GM21723 (cell line): Measurements from ENCODE around the gene ASIC2.

Source experiments
- ATAC-seq: cut with Tn5 transposase; IDR thresholded peaks from one replicate; pipeline ENCODE4 v1.9.1; 2021; ENCODE audit warnings: mild to moderate bottlenecking, moderate library complexity; ENCODE audit not compliant: unreplicated experiment

ASIC2 gene

DNA sequence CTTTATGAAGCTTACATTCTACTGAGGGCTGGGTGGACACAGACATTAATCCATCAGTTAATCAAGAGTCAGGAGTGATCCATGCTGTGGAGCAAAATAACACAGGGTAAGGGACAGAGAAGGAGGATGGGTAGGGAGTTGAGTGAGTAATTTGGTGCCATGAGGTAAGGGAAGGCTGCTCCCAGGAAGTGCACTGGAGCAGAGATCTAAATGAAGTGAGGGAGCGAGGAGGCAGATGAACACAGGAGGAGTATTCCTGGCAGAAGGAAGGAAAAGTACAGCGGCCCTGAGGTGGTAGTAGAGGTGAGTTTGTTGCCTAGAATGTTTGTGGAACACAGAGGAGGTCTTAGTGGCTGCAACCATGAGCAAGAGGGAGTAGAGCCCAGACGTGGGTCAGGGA is 34.8 kb downstream of the ASIC2 start:
- ATAC-seq = no peak

DNA sequence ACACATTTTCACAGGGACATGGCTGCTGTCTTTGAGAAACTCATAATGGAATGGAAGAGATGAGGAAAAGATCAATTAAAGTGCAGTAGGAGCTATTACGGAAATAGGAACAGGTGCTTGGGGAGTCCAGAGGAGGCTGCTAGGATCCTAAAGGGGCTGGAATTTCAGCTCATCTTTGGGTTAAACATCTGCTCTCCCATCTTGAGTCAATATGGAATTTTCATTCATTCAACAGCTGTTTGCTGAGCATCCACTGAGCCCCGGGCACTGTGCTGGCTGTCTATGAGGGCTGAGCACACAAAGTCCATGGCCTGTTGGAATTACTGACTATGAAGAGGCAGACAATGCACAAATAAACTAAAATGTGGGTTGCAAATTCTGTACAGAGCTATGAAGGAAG is 47.9 kb downstream of the ASIC2 start:
- no peak for ATAC-seq

DNA sequence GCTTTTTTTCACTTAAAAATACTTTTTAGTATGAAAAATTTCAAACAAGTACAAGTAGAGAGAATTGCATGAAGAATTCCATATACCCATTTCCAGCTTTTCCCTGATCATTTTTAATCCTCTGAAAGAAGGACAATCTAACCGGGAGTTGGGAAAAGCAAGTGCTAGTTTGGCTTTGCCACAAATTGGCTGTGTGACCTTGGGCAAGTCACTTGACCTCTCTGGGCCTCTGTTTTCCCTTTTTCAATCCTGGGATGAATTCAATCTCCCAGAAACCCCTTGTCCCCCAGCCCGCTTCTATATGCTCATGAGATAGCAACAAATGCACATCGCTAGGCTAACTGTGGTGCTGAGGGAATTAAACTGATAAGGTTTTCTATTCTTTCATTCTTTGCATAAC is 49.4 kb downstream of the ASIC2 start:
- no peak for ATAC-seq

DNA sequence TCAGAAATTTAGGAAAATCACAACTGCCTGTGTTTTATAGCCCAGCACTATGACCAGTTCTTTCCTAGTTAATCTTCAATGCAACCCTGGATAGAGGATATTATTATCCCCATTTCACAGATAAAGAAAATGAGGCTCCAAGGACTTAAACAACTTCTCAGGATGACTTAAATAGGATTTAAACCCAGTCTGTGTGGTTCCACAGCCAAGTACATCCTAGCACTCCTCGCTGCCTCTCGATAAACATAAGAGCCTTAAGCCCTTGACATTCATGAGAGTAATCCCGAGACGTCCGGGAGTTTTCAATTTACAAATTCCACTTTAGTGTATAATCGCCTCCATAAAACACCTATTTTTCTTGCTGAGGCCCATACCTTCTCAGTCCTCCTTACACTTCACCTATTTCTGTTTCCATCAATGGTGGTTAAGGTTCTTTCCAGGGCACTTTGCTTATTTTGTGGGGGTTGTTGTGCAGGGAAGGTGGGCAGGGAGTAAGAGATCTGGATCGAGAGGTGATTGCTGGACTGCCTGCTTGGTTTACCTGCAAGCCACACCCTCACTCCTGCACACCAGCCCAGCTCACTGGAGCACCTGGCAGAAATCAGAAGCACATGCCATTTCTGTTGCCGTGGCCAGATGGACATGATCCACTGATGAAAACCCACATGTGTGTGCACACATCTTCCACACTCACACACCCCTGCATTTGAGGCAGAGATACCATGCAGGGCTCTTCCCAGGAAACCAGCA is 50.5 kb downstream of the ASIC2 start:
- no peak for ATAC-seq

DNA sequence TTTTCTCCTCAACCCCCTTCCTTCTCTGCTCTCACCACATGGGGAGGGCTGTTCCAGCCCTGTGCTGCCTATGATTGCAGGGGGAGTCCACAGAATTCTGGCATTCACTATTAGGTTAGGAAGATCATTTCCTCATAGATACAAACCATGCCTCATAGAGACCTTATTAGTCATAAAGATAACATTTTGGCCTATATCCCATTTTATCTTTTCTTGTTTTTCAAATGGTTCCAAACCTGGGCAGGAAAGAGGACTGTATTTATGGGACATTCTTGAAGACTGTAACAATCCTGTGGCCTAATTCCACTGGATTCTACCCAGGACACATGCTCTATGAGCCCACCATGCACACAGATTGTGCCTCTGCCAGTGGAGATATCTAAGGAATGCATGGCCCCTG is 51.7 kb downstream of the ASIC2 start:
- no peak for ATAC-seq

DNA sequence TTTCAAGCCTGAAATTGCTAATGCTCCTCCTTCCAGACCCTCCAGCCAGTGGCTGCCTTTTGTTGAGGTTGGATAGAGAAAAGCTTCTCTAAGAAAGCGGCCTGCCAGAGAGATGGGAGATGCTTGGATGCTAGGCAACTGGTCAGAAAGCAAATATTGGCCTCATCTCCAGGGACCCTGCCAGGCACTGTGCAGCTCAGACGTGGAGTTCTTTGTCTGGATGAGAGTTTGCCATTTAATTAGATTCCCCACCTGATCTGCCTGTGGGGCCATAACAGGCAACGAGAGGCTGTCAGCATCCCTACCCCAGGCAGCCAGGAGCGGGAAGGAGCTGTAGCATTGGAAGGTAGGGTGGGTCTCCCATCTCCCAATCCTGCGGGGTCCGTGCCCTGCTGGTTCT is 52.7 kb downstream of the ASIC2 start:
- ATAC-seq = no peak

DNA sequence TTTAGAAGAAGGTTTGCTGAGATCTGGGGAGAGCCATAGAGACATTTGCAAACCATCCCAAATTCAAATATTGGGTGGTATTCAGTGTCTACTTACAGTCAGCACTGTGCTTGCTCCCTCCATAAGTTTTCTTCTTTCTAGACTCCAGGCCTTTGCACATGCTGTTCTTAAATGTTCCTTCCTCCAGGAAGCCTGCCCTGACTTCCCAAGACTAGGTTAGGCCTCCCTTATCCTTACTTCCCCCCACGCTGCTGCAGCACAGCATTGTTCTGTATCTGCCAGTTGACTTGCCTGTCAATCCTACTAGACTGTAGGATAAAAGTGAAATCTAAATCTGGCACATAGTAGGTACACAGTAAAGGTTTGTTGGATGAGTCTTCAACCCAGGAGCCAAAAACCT is 53.4 kb downstream of the ASIC2 start:
- no peak for ATAC-seq

DNA sequence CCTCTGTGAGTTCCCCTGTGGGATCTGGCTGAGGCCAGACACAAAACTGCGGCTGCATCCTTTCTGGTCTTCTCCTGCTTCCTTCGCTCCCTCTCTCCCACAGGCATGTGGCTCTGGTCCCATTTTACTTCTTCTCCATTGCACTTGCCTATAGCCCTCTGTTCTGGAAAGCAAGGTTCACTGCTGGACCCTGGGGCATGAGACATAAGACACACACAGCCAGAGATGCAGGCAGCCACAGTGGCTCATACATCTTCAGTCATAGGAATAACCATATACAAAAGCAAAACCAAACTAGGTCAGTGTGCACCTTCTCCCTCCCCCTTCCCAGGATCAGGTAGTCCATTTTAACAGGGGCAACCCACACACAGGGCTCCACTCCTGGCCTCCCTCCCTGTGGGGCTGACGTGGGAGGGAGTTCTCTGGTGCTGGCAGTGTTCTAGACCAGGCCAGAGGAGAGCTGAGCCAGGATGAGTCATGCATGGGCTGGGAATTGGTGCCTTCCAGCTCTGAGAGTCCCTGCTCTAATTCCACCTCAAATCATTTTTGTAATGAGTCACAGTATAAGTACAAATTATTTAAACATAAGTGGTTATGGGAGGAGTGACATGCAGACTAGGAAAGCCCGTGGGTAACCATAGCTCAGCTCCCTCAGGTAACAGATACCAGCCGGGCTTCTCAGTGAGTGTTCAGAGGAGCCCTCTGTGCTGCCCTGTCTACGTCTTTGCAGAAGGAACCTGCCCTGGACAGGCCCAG is 58.0 kb downstream of the ASIC2 start:
- ATAC-seq = no peak

DNA sequence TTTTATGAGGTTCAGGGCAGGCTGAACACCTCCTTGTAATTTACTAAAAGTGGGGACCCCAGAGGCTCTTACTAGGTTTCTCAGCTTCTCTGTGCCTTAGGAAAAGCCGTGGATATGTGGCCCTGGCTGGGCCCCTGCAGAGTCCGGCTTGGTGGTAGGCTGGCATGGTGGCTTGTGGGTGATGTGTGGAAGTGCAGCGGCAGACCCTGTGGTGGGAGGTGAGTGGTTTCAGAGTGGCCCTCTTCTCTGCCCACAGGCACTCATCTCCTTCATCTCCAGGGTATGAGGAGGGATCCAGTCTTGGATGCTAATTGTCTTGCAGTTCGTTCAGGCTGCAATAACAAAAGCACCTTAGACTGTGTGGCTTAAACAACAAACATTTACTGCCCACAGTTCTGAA is 58.9 kb downstream of the ASIC2 start:
- ATAC-seq = no peak

DNA sequence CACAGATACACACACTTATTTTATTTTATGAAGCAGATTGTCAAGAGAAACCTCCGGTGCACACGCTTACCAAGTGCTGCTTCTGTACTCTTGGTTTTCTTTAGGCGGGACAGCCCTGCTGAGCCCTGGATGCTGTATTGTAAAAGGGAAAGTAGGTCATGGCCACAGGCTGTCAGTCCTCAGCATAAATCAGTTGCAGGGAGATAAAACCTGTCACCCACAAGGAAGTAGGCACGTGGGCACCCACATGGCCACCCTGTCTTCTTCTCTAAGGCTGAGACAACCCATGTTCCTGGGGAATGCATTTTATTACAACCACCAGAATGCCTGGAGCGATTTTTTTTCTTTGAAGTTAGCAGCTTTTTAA is 59.3 kb downstream of the ASIC2 start:
- no peak for ATAC-seq

DNA sequence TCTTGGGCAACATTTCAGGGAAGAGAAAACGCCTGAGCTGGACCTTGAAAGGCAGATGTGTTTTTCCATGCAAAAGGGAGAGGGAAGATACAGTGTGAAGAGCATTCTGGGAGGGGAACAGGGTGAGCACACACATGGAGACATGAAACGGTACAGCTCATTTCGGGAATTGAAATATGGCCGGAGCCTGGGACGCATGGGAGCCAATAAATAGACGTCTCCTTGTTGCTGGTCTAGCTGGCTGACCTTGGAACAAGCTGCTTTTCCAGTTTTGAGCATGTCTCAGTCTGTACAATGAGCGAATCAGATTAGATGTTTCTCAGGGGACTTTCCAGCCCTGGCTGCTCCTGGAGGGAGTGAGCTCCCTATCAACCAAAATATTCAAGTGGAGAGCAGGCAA is 63.6 kb downstream of the ASIC2 start:
- no peak for ATAC-seq

DNA sequence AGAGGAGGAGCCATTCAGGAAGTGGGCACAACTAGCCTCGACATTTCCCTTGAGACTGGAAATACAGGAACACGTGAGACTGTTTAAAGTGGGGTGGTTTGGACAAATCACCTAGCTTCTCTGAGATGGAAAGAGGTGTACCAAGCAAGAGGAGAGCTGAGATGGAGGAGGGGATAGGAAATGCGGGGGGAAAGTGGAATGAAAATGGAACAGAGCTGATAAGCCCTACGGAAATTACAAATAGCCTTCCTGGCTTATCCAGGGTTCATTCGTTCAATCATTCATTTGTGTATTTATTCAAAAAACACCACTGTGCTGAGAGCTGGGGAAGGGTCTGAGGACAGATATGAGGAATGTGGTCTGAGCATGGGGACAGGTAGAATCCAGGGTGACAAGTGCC is 64.1 kb downstream of the ASIC2 start:
- no peak for ATAC-seq

DNA sequence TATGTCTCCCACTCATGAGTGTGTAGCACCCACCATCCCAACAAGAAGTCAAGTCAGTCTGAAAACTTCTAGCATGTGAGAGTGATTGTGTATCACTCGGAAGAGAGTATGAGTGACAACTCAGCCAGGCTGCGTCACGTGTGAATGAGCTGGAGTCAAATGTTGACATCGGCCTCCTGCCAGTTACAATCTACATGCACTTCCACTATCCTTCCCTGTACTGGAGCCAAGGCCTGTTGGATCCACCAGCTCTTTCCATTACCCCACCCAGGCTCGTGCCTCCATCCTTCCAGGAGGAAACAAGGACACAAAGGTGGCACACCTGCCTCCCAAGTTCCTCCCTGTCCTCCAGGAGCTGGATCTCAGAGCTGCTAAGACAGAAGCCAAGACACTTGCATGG is 64.5 kb downstream of the ASIC2 start:
- no peak for ATAC-seq

DNA sequence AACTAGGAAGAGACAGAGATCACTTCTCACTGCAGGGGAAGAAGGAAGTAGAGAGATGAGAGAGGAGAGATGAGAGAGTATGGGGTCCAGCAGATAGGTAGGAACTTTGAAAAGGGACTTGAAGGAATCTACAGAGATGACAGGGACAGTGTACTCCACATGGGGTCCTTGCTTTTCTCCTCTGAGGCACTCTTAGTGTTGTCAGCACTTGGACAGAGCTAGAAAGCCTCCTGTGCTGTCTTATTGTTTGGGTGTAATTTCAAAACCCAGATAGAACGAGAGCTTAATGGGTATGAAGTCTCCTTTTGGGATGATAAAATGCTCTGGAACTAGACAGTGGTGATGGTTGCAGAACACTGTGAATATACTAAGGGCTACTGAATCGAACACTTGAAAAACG is 65.2 kb downstream of the ASIC2 start:
- ATAC-seq = no peak

DNA sequence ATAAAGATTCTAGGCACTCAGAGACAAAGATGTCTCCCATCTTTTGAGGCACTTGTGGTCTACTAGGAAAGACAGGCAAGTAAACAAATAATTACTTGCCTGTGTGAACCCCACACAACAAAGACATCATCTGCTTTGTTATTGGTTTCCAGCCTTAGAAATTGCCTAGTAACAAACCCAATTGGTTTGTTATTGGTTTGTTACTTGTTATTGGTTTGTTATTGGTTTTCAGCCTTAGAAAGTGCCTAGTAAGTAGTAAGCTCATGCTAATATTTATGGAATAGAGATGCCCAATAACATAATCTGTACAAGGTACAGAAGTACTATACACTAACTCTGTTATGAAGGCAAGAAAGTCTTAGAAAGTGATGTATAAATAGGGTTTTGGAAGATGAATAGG is 67.1 kb downstream of the ASIC2 start:
- no peak for ATAC-seq

DNA sequence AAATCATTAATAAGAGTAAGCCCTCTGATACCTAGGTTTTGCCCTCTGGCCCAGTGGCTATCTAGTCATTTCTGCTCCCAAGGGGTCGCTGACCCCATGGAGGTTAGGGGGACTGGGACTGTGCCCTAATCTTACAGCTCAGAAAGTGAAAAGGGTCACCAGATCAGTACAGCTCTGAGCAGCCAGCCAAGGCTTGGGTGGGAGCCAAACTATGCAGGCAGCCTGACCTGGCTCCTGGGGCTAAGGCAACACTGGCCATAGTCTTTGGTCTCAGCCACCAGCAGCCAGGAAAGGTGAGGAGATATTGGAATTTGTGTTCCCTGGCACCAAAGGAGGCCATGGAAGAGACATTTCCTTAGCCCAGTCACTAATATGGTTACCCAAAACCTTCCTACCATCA is 67.6 kb downstream of the ASIC2 start:
- ATAC-seq = no peak

DNA sequence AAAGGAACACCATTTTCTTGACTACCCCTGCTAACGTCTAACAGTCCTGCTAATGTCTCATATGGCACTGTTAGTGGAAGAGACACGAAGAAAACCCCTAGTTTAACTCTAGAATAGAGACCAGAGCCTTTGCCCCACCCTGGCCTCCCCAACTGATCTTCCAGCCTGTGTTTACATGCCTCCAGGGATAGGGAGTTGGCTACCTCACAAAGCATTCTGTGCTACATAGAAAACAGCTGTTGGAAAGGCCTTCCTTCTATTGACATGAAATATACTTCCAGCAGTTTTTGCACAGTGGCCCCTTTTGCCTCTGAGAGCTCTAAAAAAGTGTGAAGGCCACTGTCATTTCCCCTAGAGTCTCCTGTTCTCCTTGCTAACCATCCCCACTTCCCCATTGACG is 73.1 kb downstream of the ASIC2 start:
- no peak for ATAC-seq

DNA sequence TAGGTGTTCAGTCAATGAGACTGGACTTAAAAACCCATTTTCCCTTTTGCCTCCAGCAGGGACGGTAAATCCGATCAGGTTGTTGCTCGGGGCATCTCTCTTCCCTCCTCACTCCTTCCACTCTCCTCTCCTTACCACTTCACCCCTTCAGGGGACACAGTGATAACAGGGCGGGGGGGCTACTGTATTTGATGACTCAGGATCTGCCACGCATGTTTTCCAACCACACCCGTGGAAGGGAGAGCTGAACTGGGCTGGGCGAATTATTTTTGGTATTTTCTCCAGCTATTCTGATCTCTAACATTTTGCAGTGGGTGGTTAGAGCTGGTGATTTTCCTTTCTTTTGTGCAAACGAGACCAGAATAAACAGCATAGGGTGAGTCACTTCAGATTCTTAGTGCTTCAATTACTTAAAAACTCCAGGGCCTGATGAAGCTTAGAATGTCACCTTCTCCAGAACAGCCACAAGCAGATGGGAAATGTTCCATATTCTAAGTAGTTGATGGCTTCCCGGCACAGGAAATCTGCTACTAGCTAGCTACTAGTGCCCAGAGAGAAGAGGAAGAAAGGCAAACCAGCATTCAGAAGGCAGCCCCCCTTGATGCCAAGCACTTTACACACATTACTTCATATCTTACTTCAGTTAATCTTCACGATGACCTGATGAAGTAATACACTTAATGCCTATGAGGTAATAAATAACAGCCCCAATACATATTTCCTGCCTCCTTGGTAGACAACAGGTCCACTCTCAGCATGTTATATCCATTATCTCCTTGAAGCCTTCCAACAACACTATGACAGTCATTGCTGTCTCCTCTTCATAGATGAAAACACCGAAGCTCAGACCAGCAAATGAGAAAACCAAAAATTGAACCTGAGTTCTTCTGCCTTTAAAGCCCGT is 74.1 kb downstream of the ASIC2 start:
- ATAC-seq = no peak

DNA sequence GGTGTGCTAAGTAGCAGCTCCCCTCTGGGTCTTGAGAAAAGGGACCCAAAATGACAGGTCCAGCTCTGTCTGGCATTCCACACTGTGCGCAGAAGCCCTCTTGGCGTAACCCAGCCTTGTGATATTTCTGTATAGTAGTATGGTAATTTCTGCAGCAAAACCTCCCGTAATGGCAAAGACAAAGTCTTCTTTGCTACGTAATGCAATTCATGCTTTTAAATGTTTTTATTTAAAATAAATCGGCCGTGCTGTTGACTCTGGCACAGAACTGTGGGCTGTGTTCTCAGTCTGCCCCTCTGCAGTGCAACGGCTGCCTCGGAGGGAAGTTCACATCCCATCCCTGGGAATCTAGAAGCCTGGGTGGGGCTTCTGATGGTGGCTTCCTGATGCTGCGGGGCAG is 75.2 kb downstream of the ASIC2 start:
- no peak for ATAC-seq

DNA sequence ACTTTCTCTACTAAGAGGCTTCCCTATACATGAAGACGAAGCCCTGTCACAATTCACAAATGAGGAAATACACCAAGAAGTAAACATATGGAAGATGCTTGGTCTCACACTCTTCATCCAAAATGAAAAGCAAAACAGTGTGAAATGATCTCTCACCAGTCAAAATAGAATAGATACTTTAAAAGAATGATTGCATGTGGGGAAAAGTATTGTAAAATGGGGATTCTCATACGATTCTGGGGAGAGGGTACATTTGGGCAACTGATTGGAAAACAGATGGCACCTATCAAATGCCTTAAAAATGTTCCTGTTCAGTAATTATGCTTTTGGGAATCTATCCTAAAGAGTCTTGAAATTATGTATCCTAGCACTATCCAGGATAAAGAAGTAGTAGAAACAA is 78.1 kb downstream of the ASIC2 start:
- no peak for ATAC-seq

DNA sequence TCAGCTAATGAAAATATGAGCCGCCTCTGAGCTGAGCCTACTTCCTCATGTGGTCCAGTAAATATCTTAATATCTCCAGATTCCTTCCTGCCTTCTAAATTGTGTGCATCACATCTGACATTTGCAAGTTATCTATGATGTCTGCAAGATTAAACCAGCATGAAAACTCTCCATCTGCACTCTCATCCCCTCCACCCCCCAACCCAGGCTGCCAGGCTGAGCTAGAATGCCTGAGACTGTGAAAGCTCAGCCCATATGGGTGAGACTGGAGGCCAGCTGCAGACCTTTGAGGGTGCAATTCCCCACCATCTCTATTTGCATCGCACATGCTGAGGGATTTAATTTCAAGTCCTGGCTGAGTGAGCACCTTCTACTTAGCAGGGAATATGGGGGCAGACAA is 82.8 kb downstream of the ASIC2 start:
- ATAC-seq = no peak

DNA sequence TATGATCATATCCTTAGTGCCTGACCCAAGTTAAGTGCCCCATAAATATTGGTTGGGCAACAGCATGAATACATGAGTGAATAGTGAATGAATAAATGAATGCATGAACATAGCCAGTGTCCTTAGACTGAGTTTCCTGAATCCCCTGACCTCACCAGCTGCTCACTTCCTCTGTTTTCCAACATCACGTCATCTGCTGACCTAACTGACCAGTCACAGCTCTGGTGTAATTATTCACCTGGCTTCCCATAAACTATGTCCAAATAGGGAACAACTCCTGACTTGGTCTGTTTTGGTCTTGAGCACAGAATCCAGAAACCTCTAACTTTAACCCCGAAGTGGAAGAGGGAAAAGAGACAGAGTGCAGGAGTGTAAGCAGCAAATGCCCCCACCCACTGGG is 83.4 kb downstream of the ASIC2 start:
- ATAC-seq = no peak
